HepG2 (cell line): ENCODE measurements around the gene NOL4L. TPM values are rescaled to one million over a fixed set of nuclear protein-coding genes. Genes with fewer than 3 reads are reported as not detected.

Experiments used
- AKNA ChIP-seq: sonication (generic); formaldehyde crosslinking; IDR thresholded peaks from 2 replicates; pipeline ENCODE4 v1.4.0; 2020; ENCODE audit warnings: missing genetic modification reagents, borderline replicate concordance
- ATF3 ChIP-seq: sonication (generic); formaldehyde crosslinking; IDR thresholded peaks from 2 replicates; pipeline ENCODE4 v1.4.0; 2020; ENCODE audit warnings: missing genetic modification reagents
- ATF5 ChIP-seq: sonication (generic); formaldehyde crosslinking; IDR thresholded peaks from 2 replicates; pipeline ENCODE4 v1.4.0; 2020; ENCODE audit warnings: mild to moderate bottlenecking, low read depth, missing genetic modification reagents
- HOXA9 ChIP-seq: sonication (generic); formaldehyde crosslinking; IDR thresholded peaks from 2 replicates; pipeline ENCODE4 v1.8.1; 2022; ENCODE audit warnings: missing genetic modification reagents, mild to moderate bottlenecking, moderate library complexity, borderline replicate concordance
- MNT ChIP-seq: fragments of 450-650 bp; IDR thresholded peaks from 2 replicates; pipeline ENCODE4 v1.6.1; 2016
- NBN ChIP-seq: fragments of 450-650 bp; conservative IDR thresholded peaks from 2 replicates; pipeline ENCODE4 v1.6.1; 2017
- RERE ChIP-seq: IDR thresholded peaks from 2 replicates; pipeline ENCODE4 v1.6.1; 2016; ENCODE audit warnings: low read depth, missing genetic modification reagents, missing compliant biosample characterization
- SP5 ChIP-seq: IDR thresholded peaks from 2 replicates; pipeline ENCODE4 v1.6.1; 2016; ENCODE audit warnings: low read depth, borderline replicate concordance
- TAF15 ChIP-seq: fragments of 200-400 bp; formaldehyde crosslinking; IDR thresholded peaks from one replicate; pipeline ENCODE4 v1.6.1; 2018; ENCODE audit warnings: mild to moderate bottlenecking, low read depth, low read length; ENCODE audit not compliant: poor library complexity, severe bottlenecking
- TCF7 ChIP-seq: sonication (generic); IDR thresholded peaks from 2 replicates; pipeline ENCODE4 v1.6.1; 2016; ENCODE audit warnings: antibody characterized with exemption, low read depth
- THAP11 ChIP-seq: IDR thresholded peaks from 2 replicates; pipeline ENCODE4 v1.6.1; 2016; ENCODE audit warnings: missing biosample characterization, missing genetic modification reagents
- TOPORS ChIP-seq: sonication (generic); formaldehyde crosslinking; IDR thresholded peaks from 2 replicates; pipeline ENCODE4 v1.8.0; 2023; ENCODE audit warnings: mild to moderate bottlenecking, missing genetic modification reagents
- TRIM22 ChIP-seq: fragments of 450-650 bp; IDR thresholded peaks from 2 replicates; pipeline ENCODE4 v1.6.1; 2017
- ZNF724P ChIP-seq: sonication (generic); formaldehyde crosslinking; IDR thresholded peaks from 2 replicates; pipeline ENCODE4 v1.8.0; 2022; ENCODE audit warnings: missing genetic modification reagents, borderline replicate concordance
- ZNF746 ChIP-seq: sonication (generic); formaldehyde crosslinking; IDR thresholded peaks from 2 replicates; pipeline ENCODE4 v1.8.0; 2022; ENCODE audit warnings: mild to moderate bottlenecking, missing genetic modification reagents
- ZNF839 ChIP-seq: sonication (generic); formaldehyde crosslinking; IDR thresholded peaks from 2 replicates; pipeline ENCODE4 v1.4.0; 2020; ENCODE audit warnings: missing genetic modification reagents, mild to moderate bottlenecking, borderline replicate concordance
- polyA plus RNA-seq, 8 experiments: library from polyadenylated mRNA; depleted of rRNA in 3 of 8; stranded (reverse) in 7 of 8; unstranded in 1 of 8; fragments of >200 nt; fragmentation: Illumina TruSeq in 4 of 8; extraction: Trizol in 4 of 8; gene quantifications; 2 replicates each; pipeline versions ENCODE4 v1.2.1 to v1.2.3, GENCODE V29; 2011 to 2016; ENCODE audit warnings: low read depth in 4 of 8, missing spikeins in 1 of 8, mixed read lengths in 1 of 8; ENCODE audit not compliant: insufficient read depth in 1 of 8
- total RNA-seq, 5 experiments: library from RNA; depleted of rRNA; stranded (reverse); fragments of >200 nt; fragmentation: Illumina TruSeq; extraction: Trizol; gene quantifications; 2 replicates each; pipeline ENCODE4 v1.2.3, GENCODE V29; 2016; ENCODE audit warnings: low read depth in 1 of 5

The NOL4L gene
- total and polyA plus RNA-seq, 2 of the 13 experiments (the other 11 are each of a cell fraction or from before 2014, with no cell fraction given): 16.6 to 35.4 TPM

GRCh38 chr20:32606790-32607189, 21.7 kb upstream of the NOL4L start (continued):
- no peak for TF ChIP-seq AKNA (CRISPR knock-in tag)
- no peak for TF ChIP-seq HOXA9 (CRISPR knock-in tag)
- no peak for TF ChIP-seq TCF7
- TF ChIP-seq TRIM22: peak; percentile 8; the same call in 1 of the 2 replicates
- TF ChIP-seq SP5 (CRISPR knock-in tag): no peak
- TF ChIP-seq ZNF746 (CRISPR knock-in tag): no peak
- no peak for TF ChIP-seq ZNF724P (CRISPR knock-in tag)
- TF ChIP-seq RERE (CRISPR knock-in tag): no peak
- TF ChIP-seq ATF3 (CRISPR knock-in tag): no peak
- TF ChIP-seq ZNF839 (CRISPR knock-in tag): no peak
- peak; percentile 11; the same call in 1 of the 2 replicates for TF ChIP-seq NBN
- no peak for TF ChIP-seq MNT
- no peak for TF ChIP-seq TOPORS (CRISPR knock-in tag)
- TF ChIP-seq TAF15: no peak
- TF ChIP-seq ATF5 (CRISPR knock-in tag): no peak
- no peak for TF ChIP-seq THAP11 (CRISPR knock-in tag)
